GM12875 (cell line): ENCODE results near the gene WFDC6.
"Not testable (repeated sequence)": the region's sequence is repeated elsewhere in the genome, so short reads cannot be mapped to it uniquely, and the experiment has no call there.

Experiments used
- H3K4me3 ChIP-seq: one replicate; pipeline ENCODE4 v1.5.1; 2011; ENCODE audit warnings: low read depth, low read length, control low read depth
- CTCF ChIP-seq: IDR thresholded peaks from 2 replicates; pipeline ENCODE4 v1.5.1; 2011; ENCODE audit warnings: low read depth, mild to moderate bottlenecking, control low read depth, inconsistent platforms, low read length, moderate library complexity, borderline replicate concordance; ENCODE audit not compliant: insufficient read depth

The WFDC6 gene

GRCh38 chr20:45576995-45577394 is 37.7 kb upstream of the WFDC6 start:
- TF ChIP-seq CTCF = no peak
- H3K4me3 ChIP-seq = no peak overlapping the region

- H3K4me3 ChIP-seq = no peak overlapping the region
- TF ChIP-seq CTCF = no peak
Observed at GRCh38 chr20:45575931-45576330, 36.6 kb upstream of the WFDC6 start.

- H3K4me3 ChIP-seq = not testable (repeated sequence)
Observed at GRCh38 chr20:45569650-45570049, 30.4 kb upstream of the WFDC6 start.

GRCh38 chr20:45564760-45565276 is 25.5 kb upstream of the WFDC6 start:
- no peak overlapping the region for H3K4me3 ChIP-seq
- no peak for TF ChIP-seq CTCF

- no peak for TF ChIP-seq CTCF
- H3K4me3 ChIP-seq = no peak overlapping the region
Observed at GRCh38 chr20:45555198-45555597, 15.9 kb upstream of the WFDC6 start.

- TF ChIP-seq CTCF = no peak
- no peak overlapping the region for H3K4me3 ChIP-seq
Observed at GRCh38 chr20:45552456-45552855, 13.2 kb upstream of the WFDC6 start.

- no peak overlapping the region for H3K4me3 ChIP-seq
- TF ChIP-seq CTCF = no peak
Observed at GRCh38 chr20:45550765-45551164, 11.5 kb upstream of the WFDC6 start.

- TF ChIP-seq CTCF = no peak
- H3K4me3 ChIP-seq = no peak overlapping the region
Observed at GRCh38 chr20:45548410-45548809, 9.1 kb upstream of the WFDC6 start.
